SK-N-SH (cell line): ENCODE data around the gene HEXB. TPM values are rescaled to one million over a fixed set of nuclear protein-coding genes. Genes with fewer than 3 reads are reported as not detected.
"Not testable (repeated sequence)": the region's sequence is repeated elsewhere in the genome, so short reads cannot be mapped to it uniquely, and the experiment has no call there.

Source experiments
- CTCF ChIA-PET: fragments of 300-600, 350-600 bp; formaldehyde crosslinking; extraction: SDS; loops from one replicate; lab custom pipeline; 2021; lab: Yijun Ruan, JAX
- POLR2A ChIA-PET: fragments of 350-600 bp; sonication (Branson Sonifier 250); formaldehyde crosslinking; extraction: SDS; loops from one replicate; lab custom pipeline; 2020; ENCODE audit warnings: antibody characterized with exemption, inconsistent platforms; lab: Yijun Ruan, JAX
- DNase-seq: peaks from one replicate; pipeline ENCODE4 v3.0.0; 2012
- H2AFZ ChIP-seq: fragments of 200-600 bp; sonication (generic); 2 replicates; pipeline ENCODE4 v1.8.1; 2016; ENCODE audit warnings: antibody characterized with exemption, mild to moderate bottlenecking, low read depth
- H3F3A ChIP-seq: fragments of 200-600 bp; sonication (generic); replicated peaks from 2 replicates; pipeline ENCODE3; 2016; ENCODE audit warnings: antibody characterized with exemption, mild to moderate bottlenecking; ENCODE audit not compliant: insufficient read depth
- H3K27ac ChIP-seq, 2 experiments: fragments of 200-500 bp in 1 of 2; fragments of 200-600 bp in 1 of 2; sonication (Bioruptor generic) in 1 of 2; sonication (generic), shearing (Covaris generic) in 1 of 2; 2 replicates each; pipeline versions ENCODE4 v1.5.1 to v1.6.1; 2014 to 2016; ENCODE audit warnings: low read depth in 2 of 2, inconsistent platforms in 1 of 2, low read length in 1 of 2, mild to moderate bottlenecking in 1 of 2, mixed read lengths in 1 of 2
- H3K27me3 ChIP-seq: fragments of 200-600 bp; sonication (generic), shearing (Covaris generic); 2 replicates; pipeline ENCODE4 v1.6.1; 2016; ENCODE audit warnings: mixed run types; ENCODE audit not compliant: insufficient read depth
- H3K36me3 ChIP-seq, 2 experiments: fragments of 200-500 bp in 1 of 2; fragments of 200-600 bp in 1 of 2; sonication (Bioruptor generic) in 1 of 2; sonication (generic) in 1 of 2; replicated peaks in 1 of 2; 2 replicates each; pipeline versions ENCODE3 to v1.5.1; 2014 to 2016; ENCODE audit warnings: low read length in 1 of 2, mild to moderate bottlenecking in 1 of 2; ENCODE audit not compliant: insufficient read depth in 2 of 2, control insufficient read depth in 1 of 2
- H3K4me1 ChIP-seq, 2 experiments: fragments of 200-500 bp in 1 of 2; fragments of 200-600 bp in 1 of 2; sonication (Bioruptor generic) in 1 of 2; sonication (generic), shearing (Covaris generic) in 1 of 2; 2 replicates each; pipeline versions ENCODE4 v1.5.1 to v1.6.1; 2014 to 2016; ENCODE audit warnings: low read depth in 1 of 2, low read length in 1 of 2, mixed run types in 1 of 2; ENCODE audit not compliant: insufficient read depth in 2 of 2, control insufficient read depth in 1 of 2
- H3K4me2 ChIP-seq: fragments of 200-600 bp; sonication (generic), shearing (Covaris generic); 2 replicates; pipeline ENCODE4 v1.6.1; 2017; ENCODE audit warnings: mixed run types
- H3K4me3 ChIP-seq, 2 experiments: fragments of 200-500 bp in 1 of 2; fragments of 200-600 bp in 1 of 2; sonication (Bioruptor generic) in 1 of 2; sonication (generic), shearing (Covaris generic) in 1 of 2; 2 replicates each; pipeline versions ENCODE4 v1.5.1 to v1.8.1; 2014 to 2016; ENCODE audit warnings: low read depth in 2 of 2, inconsistent platforms in 1 of 2, low read length in 1 of 2, mild to moderate bottlenecking in 1 of 2, mixed read lengths in 1 of 2, moderate library complexity in 1 of 2
- H3K79me2 ChIP-seq: fragments of 200-600 bp; sonication (generic); 2 replicates; pipeline ENCODE4 v1.8.1; 2017; ENCODE audit warnings: mild to moderate bottlenecking; ENCODE audit not compliant: insufficient read depth
- H3K9ac ChIP-seq: fragments of 200-600 bp; sonication (generic); 2 replicates; pipeline ENCODE4 v1.6.1; 2017; ENCODE audit warnings: mixed run types
- H3K9me2 ChIP-seq: fragments of 200-600 bp; sonication (generic); 2 replicates; pipeline ENCODE4 v1.6.1; 2017; ENCODE audit warnings: mixed run types
- H3K9me3 ChIP-seq: fragments of 200-600 bp; sonication (generic); 2 replicates; pipeline ENCODE4 v1.6.1; 2017; ENCODE audit warnings: mixed run types, mild to moderate bottlenecking, moderate library complexity
- H4K20me1 ChIP-seq: fragments of 200-600 bp; sonication (generic); 2 replicates; pipeline ENCODE4 v1.6.1; 2017; ENCODE audit warnings: mild to moderate bottlenecking, mixed run types; ENCODE audit not compliant: insufficient read depth
- EP300 ChIP-seq, 2 experiments: IDR thresholded peaks; 2 replicates each; pipeline versions ENCODE4 v1.4.0 to v1.6.1; 2012; ENCODE audit warnings: borderline replicate concordance in 1 of 2, low read depth in 1 of 2, low read length in 1 of 2
- FOSL2 ChIP-seq: IDR thresholded peaks from 2 replicates; pipeline ENCODE4 v1.4.0; 2012; ENCODE audit warnings: low read depth, mild to moderate bottlenecking, moderate library complexity, borderline replicate concordance
- JUND ChIP-seq: IDR thresholded peaks from 2 replicates; pipeline ENCODE4 v1.4.0; 2012
- NFIC ChIP-seq: IDR thresholded peaks from 2 replicates; pipeline ENCODE4 v1.4.0; 2012; ENCODE audit warnings: borderline replicate concordance
- RAD21 ChIP-seq: IDR thresholded peaks from 2 replicates; pipeline ENCODE4 v1.6.1; 2012; ENCODE audit warnings: mild to moderate bottlenecking, low read length
- RFX5 ChIP-seq: IDR thresholded peaks from 2 replicates; pipeline ENCODE4 v1.6.1; 2012; ENCODE audit warnings: mild to moderate bottlenecking, improper control_type of control experiment, low read length
- TCF12 ChIP-seq: IDR thresholded peaks from 2 replicates; pipeline ENCODE4 v1.4.0; 2012
- YY1 ChIP-seq: IDR thresholded peaks from 2 replicates; pipeline ENCODE4 v1.4.0; 2012; ENCODE audit warnings: low read depth, mild to moderate bottlenecking
- WGBS: methylation state at CpG from one replicate; pipeline ENCODE4 v1.1.6; 2017; ENCODE audit warnings: low lambda C conversion rate; 5-methylcytosine and 5-hydroxymethylcytosine counted together
- polyA plus RNA-seq, 3 experiments: library from polyadenylated mRNA; depleted of rRNA; stranded (reverse); fragments of >200 nt; gene quantifications; 2 replicates each; pipeline ENCODE4 v1.2.3, GENCODE V29; 2012
- TF ChIP-seq, protein P1 (sequence below): fragments of 150-350 bp; IDR thresholded peaks from 2 replicates; pipeline ENCODE4 v1.6.1; 2017; ENCODE audit warnings: antibody characterized with exemption, low read length, low read depth, borderline replicate concordance

HEXB gene
- polyA plus RNA-seq, 1 of the 3 experiments (the other 2 are of a cell fraction), result 75.8 TPM

DNA sequence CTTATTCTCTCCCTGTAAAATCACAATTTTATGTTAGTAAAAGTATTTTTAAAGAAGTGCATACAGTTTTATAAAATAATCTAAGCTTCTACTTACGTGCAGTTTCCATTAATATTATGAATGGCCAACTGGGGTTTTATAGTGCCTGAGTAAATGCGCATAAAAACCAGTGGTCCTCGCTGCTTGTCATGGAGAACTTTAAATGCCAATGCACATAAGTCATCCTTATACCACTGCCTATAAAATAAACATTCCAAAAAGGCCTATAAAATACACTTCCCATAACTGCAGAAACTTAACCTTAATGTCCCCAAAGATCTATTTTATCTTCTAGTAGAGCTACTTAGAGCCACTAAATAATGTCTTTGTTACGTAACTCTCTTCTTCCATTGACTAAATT is 53.4 kb downstream of the HEXB start:
- no peak overlapping the region for H3K27ac ChIP-seq
- no peaks in the 10 kb centered on the region for H4K20me1 ChIP-seq
- no peaks in the 10 kb centered on the region for H3K4me1 ChIP-seq
- POLR2A ChIA-PET, result interaction anchor here (0.6 kb wide), 1 partner anchor 1523 kb away, joined by 3 read pairs; no protein-coding TSS in a partner anchor
- no peaks in the 10 kb centered on the region for H3K9me2 ChIP-seq
- no peaks in the 10 kb centered on the region for H3K9me3 ChIP-seq
- H3K36me3 ChIP-seq, result peaks cover 77 to 93% of the 10 kb centered on the region in 2 experiments
- H3F3A ChIP-seq, result peaks cover 14% of the 10 kb centered on the region
- CTCF ChIA-PET, result interaction anchor here (1.5 kb wide), 1 partner anchor 20 kb away, joined by 4 read pairs; no protein-coding TSS in a partner anchor
- TF ChIP-seq YY1, result no peak
- no peak for TF ChIP-seq RAD21
- TF ChIP-seq EP300 (IDR thresholded peaks at IDR 0.05; ENCODE audit: borderline replicate concordance in 1 of 2, low read depth in 1 of 2, low read length in 1 of 2), result no peak
- no peak for TF ChIP-seq JUND
- no peak for TF ChIP-seq FOSL2
- no peak for TF ChIP-seq NFIC
- no peak for TF ChIP-seq RFX5
- TF ChIP-seq, protein P1, sequence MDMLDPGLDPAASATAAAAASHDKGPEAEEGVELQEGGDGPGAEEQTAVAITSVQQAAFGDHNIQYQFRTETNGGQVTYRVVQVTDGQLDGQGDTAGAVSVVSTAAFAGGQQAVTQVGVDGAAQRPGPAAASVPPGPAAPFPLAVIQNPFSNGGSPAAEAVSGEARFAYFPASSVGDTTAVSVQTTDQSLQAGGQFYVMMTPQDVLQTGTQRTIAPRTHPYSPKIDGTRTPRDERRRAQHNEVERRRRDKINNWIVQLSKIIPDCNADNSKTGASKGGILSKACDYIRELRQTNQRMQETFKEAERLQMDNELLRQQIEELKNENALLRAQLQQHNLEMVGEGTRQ, result no peak
- 96% methylated on average over 4 of the region's 4 CpGs for WGBS
- H3K4me2 ChIP-seq, result no peak overlapping the region
- DNase-seq, result no peak
- no peak overlapping the region for H3K9ac ChIP-seq
- no peaks in the 10 kb centered on the region for H3K27me3 ChIP-seq
- H3K4me3 ChIP-seq, result no peak overlapping the region
- no peaks in the 10 kb centered on the region for H3K79me2 ChIP-seq
- H2AFZ ChIP-seq, result no peak overlapping the region

DNA sequence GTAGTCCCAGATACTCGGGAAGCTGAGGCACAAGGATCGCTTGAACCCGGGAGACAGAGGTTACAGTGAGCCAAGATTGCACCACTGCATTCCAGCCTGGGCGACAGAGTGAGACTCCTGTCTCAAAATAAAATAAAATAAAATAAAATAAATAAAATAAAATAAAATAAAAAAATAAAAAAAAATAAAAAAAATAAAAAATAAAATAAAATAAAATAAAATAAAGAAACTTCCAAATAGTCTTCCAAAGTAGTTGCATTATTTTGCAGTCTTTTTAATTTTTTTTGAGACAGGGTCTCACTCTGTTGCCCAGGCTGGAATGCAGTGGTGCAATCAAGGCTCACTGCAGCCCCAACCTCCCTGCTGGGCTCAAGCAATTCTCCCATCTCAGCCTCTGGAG is 63.7 kb downstream of the HEXB start:
- H3K27ac ChIP-seq, POLR2A ChIA-PET, H3K79me2 ChIP-seq, H3K4me3 ChIP-seq, DNase-seq, H3K4me1 ChIP-seq, H3F3A ChIP-seq, H3K27me3 ChIP-seq, H4K20me1 ChIP-seq, H3K9me3 ChIP-seq, H3K9ac ChIP-seq, H2AFZ ChIP-seq, H3K4me2 ChIP-seq, H3K9me2 ChIP-seq: not testable (repeated sequence)
- WGBS, result 76% methylated on average over 4 of the region's 4 CpGs
- CTCF ChIA-PET, result interaction anchor here (1.3 to 1.9 kb wide), 2 partner anchors 12 to 15 kb away, joined by 3 to 4 read pairs; no protein-coding TSS in a partner anchor
- peaks cover 77 to 82% of the 10 kb centered on the region in 2 experiments for H3K36me3 ChIP-seq

DNA sequence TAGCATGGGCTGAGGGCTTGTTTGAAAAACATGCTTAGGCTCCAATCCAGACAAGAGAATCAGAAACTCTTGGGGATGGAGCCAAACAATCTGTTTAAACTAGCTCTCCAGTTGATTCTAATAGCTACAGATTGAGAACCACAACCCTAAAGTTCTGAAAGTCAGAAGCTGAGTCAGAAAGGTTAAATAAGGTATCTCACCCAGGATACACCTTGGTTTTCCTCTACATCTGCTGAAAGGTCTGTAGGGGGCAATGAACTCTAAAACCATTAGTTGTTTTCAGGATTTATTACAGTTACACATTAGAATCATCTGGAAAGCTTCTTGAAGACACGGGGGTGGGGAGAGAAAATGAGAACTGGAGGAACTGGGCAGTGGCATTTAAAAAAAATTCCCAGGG is 76.2 kb downstream of the HEXB start:
- ChIA-PET CTCF (interaction anchor here (0.9 to 1.1 kb wide), 3 partner anchors 13 to 88 kb away, joined by 3 to 5 read pairs (median 4); no protein-coding TSS in a partner anchor), POLR2A (no interaction called here)
- peaks cover 48% of the 10 kb centered on the region for H3K79me2 ChIP-seq
- no peak for DNase-seq
- WGBS, result 68% methylated on average over 1 of the region's 1 CpG
- H3K9ac ChIP-seq, result no peak overlapping the region
- peaks cover 13 to 26% of the 10 kb centered on the region in 2 experiments; a peak in 3 of 4 replicates for H3K4me1 ChIP-seq
- no peaks in the 10 kb centered on the region for H4K20me1 ChIP-seq
- H3K4me3 ChIP-seq, result no peak overlapping the region
- H3K36me3 ChIP-seq, result peaks cover 47 to 77% of the 10 kb centered on the region in 2 experiments
- no peaks in the 10 kb centered on the region for H3K9me2 ChIP-seq
- 0 out of 2 replicates have a peak, but pooled peaks have one; percentile 9 for TF ChIP-seq TCF12
- TF ChIP-seq EP300 (IDR thresholded peaks at IDR 0.05; ENCODE audit: borderline replicate concordance in 1 of 2, low read depth in 1 of 2, low read length in 1 of 2), result no peak
- peak overlapping the region in 1 of 2 experiments; percentile 16; a peak in 2 of 4 replicates for H3K27ac ChIP-seq
- H3K9me3 ChIP-seq, result no peaks in the 10 kb centered on the region
- peaks cover 22% of the 10 kb centered on the region for H3F3A ChIP-seq
- no peak overlapping the region for H3K4me2 ChIP-seq
- H3K27me3 ChIP-seq, result no peaks in the 10 kb centered on the region
- H2AFZ ChIP-seq, result no peak overlapping the region
